Measurements from ENCODE around the gene TOX2.

The TOX2 gene

DNA sequence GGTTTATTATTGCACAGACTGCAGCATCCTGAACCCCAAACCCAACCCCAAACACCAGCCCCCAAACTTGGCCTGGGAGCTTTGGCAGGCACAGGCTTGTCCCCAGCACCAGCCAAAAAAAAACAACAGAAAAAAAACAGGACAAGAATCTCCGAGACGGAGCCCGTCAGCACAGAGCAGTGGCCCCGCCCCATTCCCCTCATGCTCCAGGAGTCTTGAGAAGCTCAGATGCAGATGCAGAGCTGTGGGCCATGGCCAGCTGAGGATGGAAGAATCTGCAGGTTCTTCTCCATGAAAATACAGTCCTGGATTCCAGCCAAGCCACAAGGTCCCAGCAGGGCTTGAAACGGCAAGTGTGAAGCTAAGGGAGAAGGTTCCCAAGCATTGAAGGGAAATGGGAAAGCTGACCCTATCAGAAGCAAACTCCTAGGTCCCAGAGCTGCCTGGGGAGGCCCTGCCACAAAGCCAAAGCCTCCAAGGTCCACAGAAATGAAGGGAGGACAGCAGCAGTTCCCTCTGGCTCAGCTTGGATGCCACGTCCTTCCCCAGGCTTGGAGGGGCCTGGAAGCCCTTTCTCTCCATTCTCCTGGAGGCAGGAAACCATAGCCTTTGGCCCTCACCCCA is 197.2 kb downstream of the TOX2 start:
- no peak overlapping the region for H3K4me3 ChIP-seq (ENCODE audit: low read length)
- TF ChIP-seq CTCF (conservative IDR thresholded peaks at IDR 0.05; ENCODE audit: low read depth, low read length): no peak
- DNase-seq (ENCODE audit: low read depth): no peak

GRCh38 chr20:44112456-44112855 is 197.8 kb downstream of the TOX2 start:
- no peak overlapping the region for H3K4me3 ChIP-seq (ENCODE audit: low read length)
- no peak for TF ChIP-seq CTCF (conservative IDR thresholded peaks at IDR 0.05; ENCODE audit: low read depth, low read length)
- no peak for DNase-seq (ENCODE audit: low read depth)

GRCh38 chr20:44112889-44113617 is 198.4 kb downstream of the TOX2 start:
- no peak for TF ChIP-seq CTCF (conservative IDR thresholded peaks at IDR 0.05; ENCODE audit: low read depth, low read length)
- H3K4me3 ChIP-seq (ENCODE audit: low read length): no peak overlapping the region
- no peak for DNase-seq (ENCODE audit: low read depth)

DNA sequence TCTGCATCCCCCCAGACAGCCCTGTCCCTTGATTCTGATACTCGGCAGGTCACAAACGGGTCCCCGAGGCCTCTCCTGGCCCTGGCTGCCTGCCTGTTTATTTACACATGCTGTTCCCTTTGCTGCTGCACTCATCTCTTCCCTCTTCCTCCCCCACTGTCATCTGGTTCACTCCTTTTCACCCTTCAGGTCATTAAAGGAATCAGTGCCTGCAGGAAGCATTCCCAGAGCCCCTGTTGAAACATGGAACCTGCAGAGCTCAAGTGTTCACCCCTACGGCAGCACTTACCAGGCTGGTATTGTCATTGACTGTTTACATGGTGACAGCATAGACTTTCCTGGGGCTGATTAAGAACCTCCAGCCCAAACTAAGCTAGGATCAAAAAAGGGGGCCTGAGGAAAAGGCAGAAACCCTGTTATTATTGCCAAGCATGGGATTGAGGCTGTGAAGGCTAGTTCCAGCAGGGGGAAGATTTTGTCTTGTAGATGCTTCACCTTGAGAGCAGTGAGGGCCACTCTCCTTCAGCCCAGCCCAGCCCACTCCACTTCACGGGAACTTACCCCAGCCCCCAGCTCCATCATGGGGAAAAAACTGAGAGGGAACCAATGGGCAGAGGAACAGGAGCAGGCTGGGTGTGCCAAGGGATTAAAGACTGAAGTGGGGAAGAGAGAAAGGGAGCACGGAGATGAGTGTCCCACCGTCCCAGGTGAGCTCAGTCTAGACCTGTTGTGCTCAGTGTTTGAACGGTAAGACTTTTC is 199.1 kb downstream of the TOX2 start:
- DNase-seq (ENCODE audit: low read depth): no peak
- no peak overlapping the region for H3K4me3 ChIP-seq (ENCODE audit: low read length)
- TF ChIP-seq CTCF (conservative IDR thresholded peaks at IDR 0.05; ENCODE audit: low read depth, low read length): no peak

GRCh38 chr20:44115181-44115580 is 200.5 kb downstream of the TOX2 start:
- H3K4me3 ChIP-seq (ENCODE audit: low read length): no peak overlapping the region
- TF ChIP-seq CTCF (conservative IDR thresholded peaks at IDR 0.05; ENCODE audit: low read depth, low read length): no peak
- no peak for DNase-seq (ENCODE audit: low read depth)

DNA sequence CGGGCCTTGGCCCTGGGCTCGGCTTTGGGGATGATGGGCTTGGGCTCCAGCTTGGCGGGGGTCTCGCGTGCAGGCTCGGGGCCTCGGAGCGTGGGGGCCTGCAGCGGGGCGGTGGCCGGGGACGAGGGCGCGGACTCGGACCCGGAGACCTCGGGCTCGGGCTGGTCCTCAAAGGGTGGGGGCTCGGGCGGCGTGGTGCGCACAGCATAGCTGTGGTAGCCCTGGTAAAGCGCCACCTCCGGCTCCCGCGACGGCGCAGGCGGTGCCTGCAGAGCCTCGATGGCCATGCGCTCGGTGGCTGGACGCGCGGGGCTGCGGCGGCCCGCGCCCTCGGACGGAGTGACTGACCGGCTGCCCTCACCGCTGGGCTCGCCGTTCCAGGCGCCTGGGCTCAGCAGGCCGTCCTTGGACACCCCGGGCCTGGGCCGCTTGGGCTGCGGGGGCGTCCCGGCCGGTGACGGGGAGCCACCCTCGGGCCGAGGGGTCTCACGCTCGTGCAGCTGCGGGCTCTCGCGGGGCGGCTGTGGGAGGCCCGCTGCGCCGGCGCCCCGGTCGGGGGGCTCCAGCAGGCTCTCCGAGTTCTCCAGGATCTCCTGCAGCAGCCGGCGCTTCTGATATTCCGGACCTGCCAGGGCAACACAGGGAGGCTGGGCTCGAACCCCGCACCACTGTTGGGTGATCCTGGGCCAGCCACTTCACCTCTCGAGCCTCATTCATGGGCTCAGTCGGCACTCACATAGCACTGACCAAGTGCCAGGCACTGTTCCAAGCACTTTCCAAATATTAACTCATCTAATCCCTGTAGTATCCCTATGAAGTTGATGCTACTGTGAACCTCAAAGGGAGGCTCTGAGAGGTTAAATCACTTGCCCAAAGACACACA is 201.4 kb downstream of the TOX2 start:
- no peak for DNase-seq (ENCODE audit: low read depth)
- no peak overlapping the region for H3K4me3 ChIP-seq (ENCODE audit: low read length)
- TF ChIP-seq CTCF (conservative IDR thresholded peaks at IDR 0.05; ENCODE audit: low read depth, low read length): no peak
